Measurements from ENCODE around the gene COL9A2. TPM values are rescaled to one million over a fixed set of nuclear protein-coding genes. Genes with fewer than 3 reads are reported as not detected.

The COL9A2 gene
- total and polyA plus RNA-seq, 2 donors (not counting 1 experiment from before 2014, with no cell fraction given): 14.8 to 30.6 TPM

DNA sequence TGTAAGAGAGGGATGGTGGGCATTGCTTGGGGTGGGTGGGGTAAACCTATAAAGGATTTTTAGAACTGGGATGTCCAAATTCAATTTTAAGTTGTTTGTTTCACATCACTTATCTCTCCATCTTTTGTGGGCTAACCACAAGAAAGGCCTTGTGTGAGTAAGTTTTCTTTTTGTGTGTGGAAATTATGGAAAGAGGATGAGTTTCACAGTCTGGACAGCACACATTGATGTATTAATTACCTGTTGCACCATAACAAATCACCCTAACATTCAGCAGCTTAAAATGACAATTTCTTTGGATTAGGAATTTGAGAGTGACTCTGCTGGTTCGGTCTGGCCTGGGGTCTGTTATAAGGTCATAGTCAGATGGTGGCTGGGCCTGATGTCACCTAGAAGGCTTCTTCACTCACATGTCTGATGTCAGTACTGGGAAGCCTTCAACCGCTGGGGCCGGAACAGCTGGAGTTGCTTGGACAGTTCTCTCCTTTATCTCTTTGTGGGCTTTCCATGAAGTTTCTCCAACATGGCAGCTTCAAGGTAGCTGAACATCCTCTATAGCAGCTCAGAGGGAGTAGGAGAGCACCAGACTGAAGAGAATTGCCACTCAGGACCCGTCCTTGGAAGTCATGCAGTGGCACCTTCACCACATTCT, 2.0 kb upstream of the COL9A2 start:
- no peak overlapping the region for H3K4me2 ChIP-seq (replicated peaks; ENCODE audit: low read depth, low read length, poor library complexity, severe bottlenecking)
- H2AFZ ChIP-seq (ENCODE audit: insufficient read depth, low read depth, low read length, poor library complexity, severe bottlenecking): no peak overlapping the region
- WGBS (ENCODE audit: insufficient coverage): 87% methylated on average over 3 of the region's 4 CpGs
- peaks cover 16 to 34% of the 10 kb centered on the region in 2 donors for H3K4me1 ChIP-seq (ENCODE audit: control insufficient read depth in 2 of 2, insufficient read depth in 2 of 2, low read length in 2 of 2)
- no peaks in the 10 kb centered on the region for H4K20me1 ChIP-seq (ENCODE audit: control insufficient read depth, insufficient read depth, low read length, poor library complexity, severe bottlenecking)
- no peak overlapping the region for H3K9ac ChIP-seq (ENCODE audit: low read length)
- no peak overlapping the region for H3K4me3 Mint-ChIP-seq
- H3K36me3 ChIP-seq (replicated peaks in 1 of 2; ENCODE audit: control extremely low read depth in 1 of 2, control insufficient read depth in 1 of 2, extremely low read depth in 1 of 2, insufficient read depth in 2 of 2, low read length in 1 of 2): no peaks in the 10 kb centered on the region
- H3K9me3 Mint-ChIP-seq (ENCODE audit: insufficient read depth): no peaks in the 10 kb centered on the region
- no peak for TF ChIP-seq EZH2 (IDR thresholded peaks at IDR 0.05; ENCODE audit: borderline replicate concordance, insufficient read depth, low read depth, low read length, poor library complexity, severe bottlenecking)
- TF ChIP-seq, protein P1, sequence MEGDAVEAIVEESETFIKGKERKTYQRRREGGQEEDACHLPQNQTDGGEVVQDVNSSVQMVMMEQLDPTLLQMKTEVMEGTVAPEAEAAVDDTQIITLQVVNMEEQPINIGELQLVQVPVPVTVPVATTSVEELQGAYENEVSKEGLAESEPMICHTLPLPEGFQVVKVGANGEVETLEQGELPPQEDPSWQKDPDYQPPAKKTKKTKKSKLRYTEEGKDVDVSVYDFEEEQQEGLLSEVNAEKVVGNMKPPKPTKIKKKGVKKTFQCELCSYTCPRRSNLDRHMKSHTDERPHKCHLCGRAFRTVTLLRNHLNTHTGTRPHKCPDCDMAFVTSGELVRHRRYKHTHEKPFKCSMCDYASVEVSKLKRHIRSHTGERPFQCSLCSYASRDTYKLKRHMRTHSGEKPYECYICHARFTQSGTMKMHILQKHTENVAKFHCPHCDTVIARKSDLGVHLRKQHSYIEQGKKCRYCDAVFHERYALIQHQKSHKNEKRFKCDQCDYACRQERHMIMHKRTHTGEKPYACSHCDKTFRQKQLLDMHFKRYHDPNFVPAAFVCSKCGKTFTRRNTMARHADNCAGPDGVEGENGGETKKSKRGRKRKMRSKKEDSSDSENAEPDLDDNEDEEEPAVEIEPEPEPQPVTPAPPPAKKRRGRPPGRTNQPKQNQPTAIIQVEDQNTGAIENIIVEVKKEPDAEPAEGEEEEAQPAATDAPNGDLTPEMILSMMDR (IDR thresholded peaks at IDR 0.05): no peak
- CTCF ChIA-PET: interaction anchor here (0.6 to 10.2 kb wide), 7 partner anchors 18 to 538 kb away, joined by 3 to 132 read pairs (median 7); no protein-coding TSS in a partner anchor
- no peak for ATAC-seq (ENCODE audit: low read depth)
- POLR2A ChIA-PET: interaction anchor here (1.3 kb wide), 1 partner anchor 19 kb away, joined by 16 read pairs; no protein-coding TSS in a partner anchor
- intact Hi-C loops (cut with micrococcal nuclease): no loop called here
- DNase-seq: no peak
- no peaks in the 10 kb centered on the region for H3K79me2 ChIP-seq (ENCODE audit: control insufficient read depth, insufficient read depth, low read length)
- no peak overlapping the region for H3K27ac Mint-ChIP-seq
- H3K27me3 Mint-ChIP-seq: peaks cover 5% of the 10 kb centered on the region
- H3K27me3 ChIP-seq (replicated peaks in 1 of 4; ENCODE audit: control extremely low read depth in 1 of 4, control insufficient read depth in 3 of 4, insufficient read depth in 4 of 4, low read length in 3 of 4): peaks cover 0 to 3% (median 1%) of the 10 kb centered on the region in 4 experiments
- no peak overlapping the region for H3K27ac ChIP-seq (ENCODE audit: low read length in 2 of 2)
- no peak overlapping the region for H3K4me3 ChIP-seq (ENCODE audit: control extremely low read depth in 1 of 5, extremely low read depth in 1 of 5, insufficient read depth in 1 of 5, low read depth in 2 of 5, low read length in 4 of 5)
- no peaks in the 10 kb centered on the region for H3K9me3 ChIP-seq (ENCODE audit: control extremely low read depth in 1 of 3, control insufficient read depth in 2 of 3, insufficient read depth in 1 of 3, low read length in 2 of 3)
- peaks cover 29% of the 10 kb centered on the region for H3K4me1 Mint-ChIP-seq

DNA sequence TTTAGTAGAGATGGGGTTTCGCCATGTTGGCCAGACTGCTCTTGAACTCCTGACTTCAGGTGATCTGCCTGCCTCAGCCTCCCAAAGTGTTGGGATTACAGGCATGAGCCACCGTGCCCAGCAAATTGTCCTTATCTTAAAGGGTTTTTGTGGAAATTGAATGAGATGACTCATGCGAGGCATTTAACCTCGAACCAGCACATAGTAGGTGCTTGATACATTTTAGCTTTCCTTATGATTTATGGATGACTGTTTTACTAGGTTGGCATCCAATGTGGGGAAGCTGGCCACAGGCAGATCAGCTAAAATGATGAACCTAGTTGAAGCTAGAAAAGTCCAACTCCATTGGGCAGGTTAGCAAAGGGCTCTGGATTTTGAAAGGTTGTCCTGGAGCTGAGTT, 1.4 kb upstream of the COL9A2 start:
- H3K27ac Mint-ChIP-seq: no peak overlapping the region
- Histone ChIP-seq H3K9me3 (ENCODE audit: control extremely low read depth in 1 of 3, control insufficient read depth in 2 of 3, insufficient read depth in 1 of 3, low read length in 2 of 3) (no peaks in the 10 kb centered on the region), H3K4me1 (ENCODE audit: control insufficient read depth in 2 of 2, insufficient read depth in 2 of 2, low read length in 2 of 2) (peaks cover 22 to 40% of the 10 kb centered on the region in 2 donors), H3K36me3 (replicated peaks in 1 of 2; ENCODE audit: control extremely low read depth in 1 of 2, control insufficient read depth in 1 of 2, extremely low read depth in 1 of 2, insufficient read depth in 2 of 2, low read length in 1 of 2) (no peaks in the 10 kb centered on the region), H4K20me1 (ENCODE audit: control insufficient read depth, insufficient read depth, low read length, poor library complexity, severe bottlenecking) (no peaks in the 10 kb centered on the region), H3K9ac (ENCODE audit: low read length) (no peak overlapping the region), H3K4me3 (ENCODE audit: control extremely low read depth in 1 of 5, extremely low read depth in 1 of 5, insufficient read depth in 1 of 5, low read depth in 2 of 5, low read length in 4 of 5) (no peak overlapping the region), H3K4me2 (replicated peaks; ENCODE audit: low read depth, low read length, poor library complexity, severe bottlenecking) (no peak overlapping the region), H3K27ac (ENCODE audit: low read length in 2 of 2) (no peak overlapping the region), H3K27me3 (replicated peaks in 1 of 4; ENCODE audit: control extremely low read depth in 1 of 4, control insufficient read depth in 3 of 4, insufficient read depth in 4 of 4, low read length in 3 of 4) (peaks cover 0 to 3% (median 1%) of the 10 kb centered on the region in 4 experiments), H3K79me2 (ENCODE audit: control insufficient read depth, insufficient read depth, low read length) (no peaks in the 10 kb centered on the region), H2AFZ (ENCODE audit: insufficient read depth, low read depth, low read length, poor library complexity, severe bottlenecking) (no peak overlapping the region)
- intact Hi-C loops (cut with micrococcal nuclease): no loop called here
- TF ChIP-seq, protein P1 (IDR thresholded peaks at IDR 0.05): no peak
- TF ChIP-seq EZH2 (IDR thresholded peaks at IDR 0.05; ENCODE audit: borderline replicate concordance, insufficient read depth, low read depth, low read length, poor library complexity, severe bottlenecking): no peak
- no peak for DNase-seq
- WGBS (ENCODE audit: insufficient coverage): 93% methylated on average over 4 of the region's 4 CpGs
- CTCF ChIA-PET: interaction anchor here (0.6 to 10.2 kb wide), 8 partner anchors 19 to 539 kb away, joined by 3 to 132 read pairs (median 6); no protein-coding TSS in a partner anchor
- POLR2A ChIA-PET: interaction anchor here (1.3 kb wide), 1 partner anchor 20 kb away, joined by 16 read pairs; no protein-coding TSS in a partner anchor
- H3K4me3 Mint-ChIP-seq: peak overlapping the region; percentile 12
- peaks cover 35% of the 10 kb centered on the region for H3K4me1 Mint-ChIP-seq
- peaks cover 5% of the 10 kb centered on the region for H3K27me3 Mint-ChIP-seq
- no peak for ATAC-seq (ENCODE audit: low read depth)
- H3K9me3 Mint-ChIP-seq (ENCODE audit: insufficient read depth): no peaks in the 10 kb centered on the region
